ENCODE results near the gene ZNF138. TPM values are rescaled to one million over a fixed set of nuclear protein-coding genes. Genes with fewer than 3 reads are reported as not detected.
A peak's percentile ranks its signal among the peaks of the same experiment; 100 is the strongest.

The ZNF138 gene
- total RNA-seq, 1 experiment from 2014 or later = 25.6 TPM

- no peak overlapping the region for H3K9ac ChIP-seq (ENCODE audit: extremely low read depth, insufficient read length, low read length)
- H2AK5ac ChIP-seq (ENCODE audit: insufficient read length, low read length) = no peak overlapping the region
- no peaks in the 10 kb centered on the region for H3K27me3 ChIP-seq (ENCODE audit: insufficient read depth, low read length)
- H3K4me2 ChIP-seq (ENCODE audit: insufficient read depth, insufficient read length, low read length) = no peak overlapping the region
- H3K9me3 ChIP-seq (ENCODE audit: control insufficient read depth, low read depth, low read length) = peaks cover 12% of the 10 kb centered on the region
- no peak overlapping the region for H4K5ac ChIP-seq (ENCODE audit: insufficient read length, low read depth, low read length)
- no peaks in the 10 kb centered on the region for H3K23me2 ChIP-seq (ENCODE audit: insufficient read length, low read depth, low read length, poor library complexity, severe bottlenecking)
- no peak overlapping the region for H2BK120ac ChIP-seq (ENCODE audit: low read depth, low read length, poor library complexity, severe bottlenecking)
- no peaks in the 10 kb centered on the region for H3K4me1 ChIP-seq (ENCODE audit: insufficient read depth, low read length)
- no peak overlapping the region for H4K8ac ChIP-seq (replicated peaks; ENCODE audit: insufficient read length, low read depth, low read length)
- no CpG with 5 or more reads among the region's 11 CpGs for WGBS (ENCODE audit: extremely low coverage, insufficient read length, low lambda C conversion rate)
- no peak overlapping the region for H3K23ac ChIP-seq (ENCODE audit: insufficient read length, low read depth, low read length)
- TF ChIP-seq CTCF (conservative IDR thresholded peaks at IDR 0.05) = no peak
- no peak overlapping the region for H3K18ac ChIP-seq (ENCODE audit: insufficient read length, low read depth, low read length)
- no peak overlapping the region for H4K91ac ChIP-seq (ENCODE audit: insufficient read length, low read depth, low read length)
- H3K4ac ChIP-seq (ENCODE audit: low read depth, low read length) = no peak overlapping the region
- H3K79me1 ChIP-seq (ENCODE audit: insufficient read depth, low read depth, low read length, poor library complexity, severe bottlenecking) = no peaks in the 10 kb centered on the region
- Mint-ChIP-seq H3K4me3 (no peak overlapping the region), H3K4me1 (no peaks in the 10 kb centered on the region), H3K27ac (no peak overlapping the region), H3K9me3 (peaks cover 84 to 86% of the 10 kb centered on the region in 2 experiments), H3K27me3 (ENCODE audit: low read depth) (peaks cover 25% of the 10 kb centered on the region), H3K36me3 (ENCODE audit: insufficient read depth in 1 of 3, low read depth in 3 of 3) (peaks cover 0 to 9% (median 4%) of the 10 kb centered on the region in 3 experiments; a peak in 4 of 7 replicates)
- no peak overlapping the region for H2BK20ac ChIP-seq (ENCODE audit: low read depth, low read length, poor library complexity, severe bottlenecking)
- no peak overlapping the region for H2BK5ac ChIP-seq (ENCODE audit: insufficient read length, low read length)
- H3T11ph ChIP-seq (ENCODE audit: low read length) = no peak overlapping the region
- H2AFZ ChIP-seq (ENCODE audit: low read length) = no peak overlapping the region
- H4K20me1 ChIP-seq (ENCODE audit: control insufficient read depth, insufficient read depth, insufficient read length) = no peaks in the 10 kb centered on the region
- peak; percentile 5 for DNase-seq
- H2BK15ac ChIP-seq (ENCODE audit: low read depth, low read length) = no peak overlapping the region
- no peak overlapping the region for H2BK12ac ChIP-seq (ENCODE audit: insufficient read length, low read depth, low read length)
- H3K14ac ChIP-seq (ENCODE audit: insufficient read depth, low read length) = no peak overlapping the region
- no peak overlapping the region for H3K27ac ChIP-seq (ENCODE audit: insufficient read length, low read depth, low read length)
- no peak overlapping the region for H3K56ac ChIP-seq (ENCODE audit: insufficient read length, low read depth, low read length)
- H3K79me2 ChIP-seq (ENCODE audit: insufficient read depth, low read length) = no peaks in the 10 kb centered on the region
These were observed 74.3 kb downstream of the ZNF138 start for GRCh38 chr7:64868499-64868898.

Data from H9 (cell line).